Gastroesophageal sphincter (tissue), 4 donors: ENCODE data around the gene PROSER2. TPM values are rescaled to one million over a fixed set of nuclear protein-coding genes. Genes with fewer than 3 reads are reported as not detected.

Experiments
- ATAC-seq: fragments of 150-250 bp; one replicate; pipeline ENCODE4 v1.9.1; 2016; ENCODE audit warnings: mild to moderate bottlenecking, moderate library complexity
- H3K27ac ChIP-seq, 4 donors: fragments of 200-600 bp; sonication (generic) in 3 of 4; 1 replicate in 3 of 4; 2 replicates in 1 of 4; pipeline ENCODE4 v1.5.1; 2016 to 2019
- H3K27me3 ChIP-seq: fragments of 200-600 bp; sonication (generic); one replicate; pipeline ENCODE4 v1.5.1; 2019
- H3K36me3 ChIP-seq, 2 donors: fragments of 200-600 bp; sonication (generic); one replicate each; pipeline ENCODE4 v1.5.1; 2019; ENCODE audit warnings: control low read depth in 1 of 2
- H3K4me1 ChIP-seq, 3 donors: fragments of 200-600 bp; sonication (generic); 1 replicate in 2 of 3; 2 replicates in 1 of 3; pipeline ENCODE4 v1.5.1; 2016 to 2019; ENCODE audit warnings: control low read depth in 2 of 3
- H3K4me3 ChIP-seq, 2 donors: fragments of 200-600 bp; sonication (generic); one replicate each; pipeline ENCODE4 v1.5.1; 2019; ENCODE audit warnings: mild to moderate bottlenecking in 1 of 2, moderate library complexity in 1 of 2
- H3K9me3 ChIP-seq, 3 donors: fragments of 200-600 bp; sonication (generic); one replicate each; pipeline ENCODE4 v1.5.1; 2017 to 2019; ENCODE audit warnings: control low read depth in 2 of 3
- EP300 ChIP-seq: sonication (generic); formaldehyde crosslinking; IDR thresholded peaks from one replicate; pipeline ENCODE4 v1.6.1; 2017; ENCODE audit warnings: antibody characterized with exemption, mild to moderate bottlenecking
- POLR2A ChIP-seq, 2 donors: fragments of 450-650 bp; IDR thresholded peaks; one replicate each; pipeline ENCODE4 v1.6.1; 2017; ENCODE audit warnings: antibody characterized with exemption in 2 of 2, mild to moderate bottlenecking in 2 of 2, moderate library complexity in 1 of 2
- POLR2AphosphoS5 ChIP-seq: sonication (generic); formaldehyde crosslinking; IDR thresholded peaks from one replicate; pipeline ENCODE4 v1.6.1; 2017; ENCODE audit warnings: antibody characterized with exemption
- WGBS, 2 donors: methylation state at CpG; one replicate each; pipeline ENCODE4 v1.1.5; 2018; ENCODE audit warnings: low coverage in 1 of 2; 5-methylcytosine and 5-hydroxymethylcytosine counted together
- total RNA-seq, 4 donors: library from RNA; depleted of rRNA; stranded (reverse); fragments of >200 nt; gene quantifications; one replicate each; pipeline ENCODE4 v1.1.0, GENCODE V29; 2016
- TF ChIP-seq, protein P1 (sequence below), 4 experiments: fragments of 200-600 bp in 2 of 4; fragments of 450-650 bp in 2 of 4; sonication (generic) in 1 of 4; IDR thresholded peaks; one replicate each; pipeline ENCODE4 v1.5.1; 2017 to 2019; ENCODE audit warnings: antibody characterized with exemption in 4 of 4, mild to moderate bottlenecking in 2 of 4, moderate library complexity in 2 of 4

Gene PROSER2
- total RNA-seq, 4 donors from 2014 or later, result 0.62 to 10.3 (median 1.8) TPM

DNA sequence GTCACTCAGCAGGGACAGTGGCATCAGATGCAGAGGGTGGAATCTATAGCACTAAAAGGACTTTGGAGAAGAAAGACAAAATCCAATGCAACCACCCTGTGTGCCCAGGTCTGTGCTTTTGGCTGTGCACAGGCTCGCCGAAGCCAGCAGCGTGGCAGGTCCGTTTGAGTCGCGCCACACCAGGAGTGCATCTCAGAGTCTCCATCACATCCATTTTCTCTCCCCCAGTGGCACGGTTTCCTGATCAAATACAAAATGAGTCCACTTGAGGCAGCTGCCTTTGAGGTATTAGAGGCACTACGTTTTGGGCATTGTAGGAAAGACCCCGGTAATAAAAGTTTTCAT lies 23.4 kb upstream of the PROSER2 start:
- no peak overlapping the region for H3K27ac ChIP-seq
- no peaks in the 10 kb centered on the region for H3K36me3 ChIP-seq
- 72 to 92% methylated on average over 3 to 9 of the region's 9 CpGs for WGBS, 2 donors
- H3K9me3 ChIP-seq, result no peaks in the 10 kb centered on the region
- TF ChIP-seq POLR2AphosphoS5, result no peak
- TF ChIP-seq, protein P1, sequence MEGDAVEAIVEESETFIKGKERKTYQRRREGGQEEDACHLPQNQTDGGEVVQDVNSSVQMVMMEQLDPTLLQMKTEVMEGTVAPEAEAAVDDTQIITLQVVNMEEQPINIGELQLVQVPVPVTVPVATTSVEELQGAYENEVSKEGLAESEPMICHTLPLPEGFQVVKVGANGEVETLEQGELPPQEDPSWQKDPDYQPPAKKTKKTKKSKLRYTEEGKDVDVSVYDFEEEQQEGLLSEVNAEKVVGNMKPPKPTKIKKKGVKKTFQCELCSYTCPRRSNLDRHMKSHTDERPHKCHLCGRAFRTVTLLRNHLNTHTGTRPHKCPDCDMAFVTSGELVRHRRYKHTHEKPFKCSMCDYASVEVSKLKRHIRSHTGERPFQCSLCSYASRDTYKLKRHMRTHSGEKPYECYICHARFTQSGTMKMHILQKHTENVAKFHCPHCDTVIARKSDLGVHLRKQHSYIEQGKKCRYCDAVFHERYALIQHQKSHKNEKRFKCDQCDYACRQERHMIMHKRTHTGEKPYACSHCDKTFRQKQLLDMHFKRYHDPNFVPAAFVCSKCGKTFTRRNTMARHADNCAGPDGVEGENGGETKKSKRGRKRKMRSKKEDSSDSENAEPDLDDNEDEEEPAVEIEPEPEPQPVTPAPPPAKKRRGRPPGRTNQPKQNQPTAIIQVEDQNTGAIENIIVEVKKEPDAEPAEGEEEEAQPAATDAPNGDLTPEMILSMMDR (IDR thresholded peaks at IDR 0.05), result no peak
- TF ChIP-seq EP300, result no peak
- TF ChIP-seq POLR2A (IDR thresholded peaks at IDR 0.05), result no peak
- ATAC-seq, result no peak
- H3K4me1 ChIP-seq, result no peaks in the 10 kb centered on the region
- H3K4me3 ChIP-seq, result no peak overlapping the region
- no peaks in the 10 kb centered on the region for H3K27me3 ChIP-seq

DNA sequence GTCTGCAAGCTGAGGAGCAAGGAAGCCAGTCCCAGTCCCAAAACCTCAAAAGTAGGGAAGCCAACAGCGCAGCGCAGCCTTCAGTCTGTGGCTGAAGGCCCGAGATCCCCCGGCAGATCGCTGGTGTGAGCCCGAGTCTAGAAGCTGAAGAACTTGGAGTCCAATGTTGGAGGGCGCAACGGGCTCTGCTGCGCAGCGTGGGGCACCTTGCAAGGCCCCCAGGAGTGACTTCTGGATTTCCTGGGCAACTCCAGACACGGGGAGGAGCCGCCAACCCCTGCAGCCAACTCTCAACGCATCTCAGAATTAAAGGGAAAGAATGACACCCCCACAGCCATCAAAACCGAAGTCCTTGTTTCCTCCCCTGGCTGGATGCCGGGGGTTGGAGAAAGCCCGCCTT lies 18.8 kb upstream of the PROSER2 start:
- 87% methylated on average over 7 of the region's 16 CpGs; no CpG with 5 or more reads in 1 of the 2 donors for WGBS, 2 donors
- Histone ChIP-seq H3K4me1 (no peaks in the 10 kb centered on the region), H3K27ac (no peak overlapping the region), H3K36me3 (no peaks in the 10 kb centered on the region), H3K9me3 (no peaks in the 10 kb centered on the region), H3K27me3 (peaks cover 6% of the 10 kb centered on the region), H3K4me3 (no peak overlapping the region)
- no peak for TF ChIP-seq POLR2A (IDR thresholded peaks at IDR 0.05)
- no peak for TF ChIP-seq EP300
- TF ChIP-seq, protein P1 (IDR thresholded peaks at IDR 0.05), result no peak
- TF ChIP-seq POLR2AphosphoS5, result no peak
- no peak for ATAC-seq

DNA sequence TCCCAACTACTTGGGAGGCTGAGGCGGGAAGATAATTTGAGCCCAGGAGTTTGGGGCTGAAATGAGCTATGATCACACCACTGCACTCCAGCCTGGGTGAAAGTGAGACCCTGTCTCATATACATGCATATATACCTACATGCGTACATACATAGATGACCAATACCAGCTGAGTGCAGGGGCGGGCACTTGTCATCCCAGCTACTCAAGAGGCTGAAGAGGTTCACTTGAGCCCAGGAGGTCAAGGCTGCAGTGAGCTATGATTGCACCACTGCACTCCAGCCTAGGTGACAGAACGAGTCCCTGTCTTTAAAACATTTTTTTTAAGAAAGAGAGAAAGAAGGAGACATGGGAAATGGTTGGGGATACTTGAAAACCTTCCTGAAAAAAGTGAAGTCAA lies 17.4 kb upstream of the PROSER2 start:
- no peaks in the 10 kb centered on the region for H3K4me1 ChIP-seq
- no peak for ATAC-seq
- peaks cover 21% of the 10 kb centered on the region for H3K27me3 ChIP-seq
- 100% methylated on average over 1 of the region's 4 CpGs; no CpG with 5 or more reads in 1 of the 2 donors for WGBS, 2 donors
- H3K4me3 ChIP-seq, result no peak overlapping the region
- TF ChIP-seq, protein P1 (IDR thresholded peaks at IDR 0.05), result no peak
- no peak for TF ChIP-seq POLR2A (IDR thresholded peaks at IDR 0.05)
- no peak for TF ChIP-seq POLR2AphosphoS5
- no peak for TF ChIP-seq EP300
- no peaks in the 10 kb centered on the region for H3K9me3 ChIP-seq
- H3K36me3 ChIP-seq, result no peaks in the 10 kb centered on the region
- no peak overlapping the region for H3K27ac ChIP-seq

DNA sequence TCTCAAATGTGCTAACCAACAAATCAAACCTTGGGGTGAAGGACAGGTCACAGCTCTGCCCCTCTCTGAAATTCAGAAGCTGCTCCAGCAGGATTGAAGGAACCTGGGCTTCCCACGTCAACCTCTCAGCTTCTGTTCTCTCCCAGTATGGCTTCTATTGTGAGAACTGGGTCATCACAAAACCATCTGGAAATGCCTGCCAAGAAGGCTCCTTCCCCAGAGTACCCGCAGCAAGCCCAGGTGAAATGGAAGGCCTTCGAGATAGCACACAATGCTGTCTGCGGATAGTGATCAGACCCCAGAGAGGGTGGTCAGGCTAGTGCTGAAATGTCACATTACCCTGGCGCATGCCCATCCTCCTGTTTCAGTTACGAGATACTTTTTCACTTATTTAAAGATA lies 16.4 kb upstream of the PROSER2 start:
- H3K36me3 ChIP-seq, result no peaks in the 10 kb centered on the region
- H3K27ac ChIP-seq, result no peak overlapping the region
- peaks cover 24% of the 10 kb centered on the region for H3K27me3 ChIP-seq
- no peaks in the 10 kb centered on the region for H3K9me3 ChIP-seq
- no peak for ATAC-seq
- no peak overlapping the region for H3K4me3 ChIP-seq
- WGBS, 2 donors, result 89% methylated on average over 4 of the region's 6 CpGs; no CpG with 5 or more reads in 1 of the 2 donors
- no peaks in the 10 kb centered on the region for H3K4me1 ChIP-seq
- TF ChIP-seq EP300 (no peak), POLR2A (IDR thresholded peaks at IDR 0.05) (no peak), POLR2AphosphoS5 (no peak)
- TF ChIP-seq, protein P1 (IDR thresholded peaks at IDR 0.05), result no peak

DNA sequence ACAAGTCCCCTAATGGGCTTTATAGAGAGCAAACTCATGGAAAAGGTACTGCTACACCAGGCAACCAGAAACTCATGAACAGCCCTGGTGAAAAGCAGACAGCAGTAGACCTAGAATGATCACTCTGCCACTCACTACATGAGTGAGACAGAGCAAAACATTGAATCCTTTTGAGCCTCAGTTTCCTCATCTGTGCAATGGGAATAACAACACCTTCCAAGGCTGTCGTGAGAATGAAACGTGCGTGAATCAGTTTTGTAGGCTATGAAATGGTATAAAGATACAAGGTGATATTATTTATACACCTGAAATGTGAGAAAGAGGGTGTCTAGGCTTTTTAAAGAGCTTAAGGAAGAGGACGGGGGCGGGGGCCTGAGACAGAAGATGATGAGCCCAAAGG lies 14.3 kb upstream of the PROSER2 start:
- no peaks in the 10 kb centered on the region for H3K4me1 ChIP-seq
- ATAC-seq, result no peak
- H3K36me3 ChIP-seq, result no peaks in the 10 kb centered on the region
- TF ChIP-seq, protein P1 (IDR thresholded peaks at IDR 0.05), result no peak
- TF ChIP-seq POLR2AphosphoS5, result no peak
- TF ChIP-seq EP300, result no peak
- no peak for TF ChIP-seq POLR2A (IDR thresholded peaks at IDR 0.05)
- no peak overlapping the region for H3K27ac ChIP-seq
- WGBS, 2 donors, result 90 to 95% methylated on average over 5 of the region's 5 CpGs
- H3K27me3 ChIP-seq, result peaks cover 24% of the 10 kb centered on the region
- no peaks in the 10 kb centered on the region for H3K9me3 ChIP-seq
- no peak overlapping the region for H3K4me3 ChIP-seq
